HepG2 (cell line): ENCODE data around the gene PSKH1. TPM values are rescaled to one million over a fixed set of nuclear protein-coding genes. Genes with fewer than 3 reads are reported as not detected.

Source experiments
- BHLHE40 ChIP-seq: IDR thresholded peaks from 2 replicates; pipeline ENCODE4 v1.6.1; 2011; ENCODE audit warnings: low read length, improper control_type of control experiment
- GATAD1 ChIP-seq: IDR thresholded peaks from 2 replicates; pipeline ENCODE4 v1.6.1; 2016; ENCODE audit warnings: missing genetic modification reagents, missing compliant biosample characterization
- IRF2 ChIP-seq: IDR thresholded peaks from 2 replicates; pipeline ENCODE4 v1.6.1; 2018; ENCODE audit warnings: missing genetic modification reagents, missing compliant biosample characterization
- KDM5B ChIP-seq: sonication (generic); formaldehyde crosslinking; IDR thresholded peaks from 2 replicates; pipeline ENCODE4 v1.4.0; 2020; ENCODE audit warnings: missing genetic modification reagents, mild to moderate bottlenecking, borderline replicate concordance
- MEIS1 ChIP-seq: sonication (generic); formaldehyde crosslinking; IDR thresholded peaks from 2 replicates; pipeline ENCODE4 v1.9.0; 2021; ENCODE audit warnings: mild to moderate bottlenecking, missing genetic modification reagents, moderate library complexity, borderline replicate concordance
- SP1 ChIP-seq, 2 experiments: fragments of 450-650 bp in 1 of 2; sonication (generic) in 1 of 2; formaldehyde crosslinking in 1 of 2; IDR thresholded peaks; 2 replicates each; pipeline versions ENCODE4 v1.4.0 to v1.6.1; 2016 to 2020; ENCODE audit warnings: missing genetic modification reagents in 1 of 2
- SRSF4 ChIP-seq: fragments of 200-400 bp; formaldehyde crosslinking; IDR thresholded peaks from one replicate; pipeline ENCODE4 v1.6.1; 2018; ENCODE audit warnings: mild to moderate bottlenecking, low read depth, low read length, moderate library complexity; ENCODE audit not compliant: poor library complexity, severe bottlenecking
- THAP8 ChIP-seq: sonication (generic); formaldehyde crosslinking; IDR thresholded peaks from 2 replicates; pipeline ENCODE4 v1.5.1; 2020; ENCODE audit warnings: missing genetic modification reagents, mild to moderate bottlenecking, borderline replicate concordance
- ZMYM4 ChIP-seq: sonication (generic); formaldehyde crosslinking; IDR thresholded peaks from 2 replicates; pipeline ENCODE4 v1.8.1; 2023; ENCODE audit warnings: mild to moderate bottlenecking, missing genetic modification reagents
- ZNF142 ChIP-seq: sonication (generic); formaldehyde crosslinking; IDR thresholded peaks from 2 replicates; pipeline ENCODE4 v1.4.0; 2020; ENCODE audit warnings: missing genetic modification reagents
- ZNF18 ChIP-seq: sonication (generic); formaldehyde crosslinking; IDR thresholded peaks from 2 replicates; pipeline ENCODE4 v1.8.0; 2022; ENCODE audit warnings: mild to moderate bottlenecking, missing genetic modification reagents; ENCODE audit not compliant: insufficient replicate concordance
- ZNF276 ChIP-seq: sonication (generic); formaldehyde crosslinking; IDR thresholded peaks from 2 replicates; pipeline ENCODE4 v1.4.0; 2020; ENCODE audit warnings: mild to moderate bottlenecking, low read depth, missing genetic modification reagents
- ZNF501 ChIP-seq: sonication (generic); formaldehyde crosslinking; IDR thresholded peaks from 2 replicates; pipeline ENCODE4 v1.5.1; 2020; ENCODE audit warnings: mild to moderate bottlenecking, moderate library complexity, missing genetic modification reagents
- ZNF788 ChIP-seq: sonication (generic); formaldehyde crosslinking; IDR thresholded peaks from 2 replicates; pipeline ENCODE4 v1.5.0; 2020; ENCODE audit warnings: mild to moderate bottlenecking, missing genetic modification reagents, borderline replicate concordance
- ZZZ3 ChIP-seq: sonication (generic); formaldehyde crosslinking; IDR thresholded peaks from 2 replicates; pipeline ENCODE4 v1.4.0; 2020; ENCODE audit warnings: missing genetic modification reagents, mild to moderate bottlenecking, borderline replicate concordance
- polyA plus RNA-seq, 8 experiments: library from polyadenylated mRNA; depleted of rRNA in 3 of 8; stranded (reverse) in 7 of 8; unstranded in 1 of 8; fragments of >200 nt; fragmentation: Illumina TruSeq in 4 of 8; extraction: Trizol in 4 of 8; gene quantifications; 2 replicates each; pipeline versions ENCODE4 v1.2.1 to v1.2.3, GENCODE V29; 2011 to 2016; ENCODE audit warnings: low read depth in 4 of 8, missing spikeins in 1 of 8, mixed read lengths in 1 of 8; ENCODE audit not compliant: insufficient read depth in 1 of 8
- total RNA-seq, 5 experiments: library from RNA; depleted of rRNA; stranded (reverse); fragments of >200 nt; fragmentation: Illumina TruSeq; extraction: Trizol; gene quantifications; 2 replicates each; pipeline ENCODE4 v1.2.3, GENCODE V29; 2016; ENCODE audit warnings: low read depth in 1 of 5
- TF ChIP-seq, protein P1 (sequence below): sonication (generic); formaldehyde crosslinking; IDR thresholded peaks from 2 replicates; pipeline ENCODE4 v1.4.0; 2020; ENCODE audit warnings: mild to moderate bottlenecking, missing genetic modification reagents

Gene PSKH1
- total and polyA plus RNA-seq, 2 of the 13 experiments (the other 11 are each of a cell fraction or from before 2014, with no cell fraction given): 8.4 to 19.1 TPM

- TF ChIP-seq THAP8 (no peak), ZNF18 (CRISPR knock-in tag) (peak; percentile 0), ZNF142 (CRISPR knock-in tag) (peak; percentile 61; the same call in 1 of the 2 replicates), ZNF276 (peak; percentile 60; the same call in 1 of the 2 replicates), BHLHE40 (no peak), ZNF788 (CRISPR knock-in tag) (peak; percentile 51), SRSF4 (no peak), MEIS1 (CRISPR knock-in tag) (no peak; the same call in none of the 2 replicates), ZNF501 (CRISPR knock-in tag) (peak; percentile 65; the same call in 1 of the 2 replicates), SP1 (IDR thresholded peaks at IDR 0.05) (no peak), SP1 (CRISPR knock-in tag; IDR thresholded peaks at IDR 0.05) (peak; percentile 96), ZZZ3 (CRISPR knock-in tag) (peak; percentile 78; the same call in 1 of the 2 replicates), GATAD1 (CRISPR knock-in tag) (peak; percentile 88), KDM5B (peak; percentile 97), IRF2 (CRISPR knock-in tag) (peak; percentile 14; the same call in 1 of the 2 replicates), ZMYM4 (peak; percentile 49; the same call in 1 of the 2 replicates)
- TF ChIP-seq, protein P1, sequence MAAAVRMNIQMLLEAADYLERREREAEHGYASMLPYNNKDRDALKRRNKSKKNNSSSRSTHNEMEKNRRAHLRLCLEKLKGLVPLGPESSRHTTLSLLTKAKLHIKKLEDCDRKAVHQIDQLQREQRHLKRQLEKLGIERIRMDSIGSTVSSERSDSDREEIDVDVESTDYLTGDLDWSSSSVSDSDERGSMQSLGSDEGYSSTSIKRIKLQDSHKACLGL (CRISPR knock-in tag): peak; percentile 76
Measured at GRCh38 chr16:67892899-67893742, at the start of gene PSKH1 (continued).
